DMS114 treated with DMSO at 0.1 percent for 48 hours (cell line): ENCODE data around the gene UBB.
"Not testable (repeated sequence)": the region's sequence is repeated elsewhere in the genome, so short reads cannot be mapped to it uniquely, and the experiment has no call there.

Experiments
- DNase-seq: peaks from one replicate; lab custom pipeline; 2025; ENCODE audit not compliant: unreplicated experiment; lab: John Stamatoyannopoulos, UW

The UBB gene

GRCh38 chr17:16374146-16374938 is 6.5 kb upstream of the UBB start:
- DNase-seq = no peak

- DNase-seq = no peak
Observed at GRCh38 chr17:16377941-16378341, 3.0 kb upstream of the UBB start.

DNA sequence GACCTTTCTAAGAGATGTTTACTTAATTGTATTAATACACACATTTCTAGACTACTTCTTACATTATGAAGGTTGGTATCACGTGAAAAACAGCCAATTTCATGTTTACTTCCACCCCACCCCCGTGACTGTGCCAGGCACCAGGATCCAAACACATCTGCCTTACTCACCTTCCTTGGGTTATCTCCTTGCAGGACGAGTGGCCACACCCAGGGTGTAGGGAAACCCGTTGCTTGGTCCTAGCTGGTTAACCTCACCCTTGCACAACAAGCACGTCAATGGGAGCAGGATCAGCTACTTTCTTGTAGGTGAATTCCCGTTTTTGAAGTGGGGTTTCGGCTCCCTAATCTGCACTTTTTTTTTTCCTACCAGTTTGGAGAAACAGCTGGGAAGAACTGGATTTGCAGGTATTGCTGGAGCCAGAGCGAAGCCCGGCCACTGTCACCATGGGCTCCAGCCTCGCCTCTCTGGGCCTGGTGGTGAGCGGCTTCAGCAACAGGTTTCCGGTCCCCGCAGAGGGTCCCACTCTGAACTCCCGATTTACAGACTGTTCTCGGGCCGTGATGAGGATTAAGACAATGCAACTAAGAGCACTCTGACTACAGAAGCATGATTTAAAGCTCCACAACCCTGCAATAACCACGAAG is 2.1 kb upstream of the UBB start:
- DNase-seq = no peak

GRCh38 chr17:16379654-16380053 is 1.2 kb upstream of the UBB start:
- no peak for DNase-seq

DNA sequence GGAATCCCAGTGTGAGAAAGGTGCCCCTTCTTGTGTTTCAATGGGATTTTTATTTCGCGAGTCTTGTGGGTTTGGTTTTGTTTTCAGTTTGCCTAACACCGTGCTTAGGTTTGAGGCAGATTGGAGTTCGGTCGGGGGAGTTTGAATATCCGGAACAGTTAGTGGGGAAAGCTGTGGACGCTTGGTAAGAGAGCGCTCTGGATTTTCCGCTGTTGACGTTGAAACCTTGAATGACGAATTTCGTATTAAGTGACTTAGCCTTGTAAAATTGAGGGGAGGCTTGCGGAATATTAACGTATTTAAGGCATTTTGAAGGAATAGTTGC is 567 bp downstream of the UBB start:
- DNase-seq = no peak

DNA sequence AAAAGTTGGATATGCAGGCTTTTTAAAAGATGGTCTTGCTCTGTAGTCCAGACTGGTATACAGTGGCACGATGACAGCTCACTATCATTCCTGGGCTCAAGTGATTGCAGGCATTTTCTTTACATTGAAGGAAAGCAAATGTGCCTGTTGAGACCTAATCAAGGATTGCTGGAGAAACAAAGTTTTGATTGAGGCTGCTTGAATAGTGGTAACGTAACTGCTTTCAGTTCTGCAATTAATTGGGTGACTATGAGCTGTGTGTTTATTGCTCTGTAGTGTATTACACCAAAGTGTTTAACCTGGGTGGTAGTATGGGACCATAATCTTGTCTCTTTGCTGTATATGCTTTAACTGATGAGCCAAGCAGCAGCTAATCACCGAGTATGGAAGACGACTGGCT is 2.3 kb downstream of the UBB start:
- no peak for DNase-seq

GRCh38 chr17:16383772-16384287 is 2.9 kb downstream of the UBB start:
- DNase-seq = no peak

DNA sequence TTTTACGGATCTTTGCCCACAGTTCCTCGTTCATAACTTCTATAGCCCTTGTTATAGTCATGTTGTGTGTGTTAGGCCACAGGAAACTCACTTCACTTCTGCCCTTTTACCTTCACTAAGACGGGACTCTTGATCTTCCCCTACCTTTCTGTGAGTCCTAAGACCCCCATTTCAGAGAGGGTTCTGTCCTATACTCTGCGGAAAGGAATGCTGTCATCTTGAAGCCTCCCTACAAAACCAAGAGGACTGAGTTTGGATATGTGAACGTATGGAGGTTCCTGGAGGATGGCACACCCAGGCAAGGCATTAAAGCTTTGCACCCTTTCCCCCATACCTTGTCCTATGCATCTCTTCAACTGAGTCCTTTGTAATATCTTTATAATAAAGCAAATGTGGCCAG is 3.7 kb downstream of the UBB start:
- no peak for DNase-seq

GRCh38 chr17:16386126-16386507 is 5.2 kb downstream of the UBB start:
- not testable (repeated sequence) for DNase-seq

- DNase-seq = no peak
Observed at GRCh38 chr17:16391451-16391850, 10.6 kb downstream of the UBB start.

DNA sequence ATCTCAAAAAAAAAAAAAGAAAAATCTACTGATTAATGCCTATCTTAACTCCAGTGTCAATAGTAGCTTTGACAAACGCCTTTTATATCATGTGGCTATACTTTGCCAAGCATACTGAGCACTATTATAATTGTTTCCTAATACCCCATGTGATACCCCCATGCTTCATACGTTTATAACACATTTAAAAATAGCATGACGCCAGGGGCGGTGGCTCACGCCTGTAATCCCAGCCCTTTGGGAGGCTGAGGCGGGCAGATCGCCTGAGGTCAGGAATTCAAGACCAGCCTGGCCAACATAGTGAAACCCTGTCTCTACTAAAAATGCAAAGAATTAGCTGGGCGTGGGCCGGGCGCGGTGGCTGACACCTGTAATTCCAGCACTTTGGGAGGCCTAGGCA is 11.6 kb downstream of the UBB start:
- not testable (repeated sequence) for DNase-seq

- not testable (repeated sequence) for DNase-seq
Observed at GRCh38 chr17:16395887-16396286, 15.0 kb downstream of the UBB start.

- not testable (repeated sequence) for DNase-seq
Observed at GRCh38 chr17:16396693-16397092, 15.8 kb downstream of the UBB start.

GRCh38 chr17:16398270-16399267 is 17.7 kb downstream of the UBB start:
- DNase-seq = no peak

DNA sequence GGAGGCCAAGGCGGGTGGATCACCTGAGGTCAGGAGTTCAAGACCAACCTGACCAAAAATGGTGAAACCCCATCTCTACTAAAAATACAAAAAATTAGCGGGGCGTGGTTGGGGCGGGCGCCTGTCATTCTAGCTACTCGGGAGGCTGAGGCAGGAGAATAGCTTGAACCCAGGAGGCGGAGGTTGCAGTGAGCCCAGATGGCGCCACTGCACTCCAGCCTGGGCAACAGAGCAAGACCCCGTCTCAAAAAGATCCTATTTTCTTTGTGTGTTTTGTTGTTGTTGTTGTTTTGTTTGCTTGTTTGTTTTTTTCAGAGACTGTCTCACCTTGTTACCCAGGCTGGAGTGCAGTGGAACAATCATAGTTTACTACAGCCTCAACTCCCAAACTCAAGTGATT is 23.0 kb downstream of the UBB start:
- DNase-seq = not testable (repeated sequence)

DNA sequence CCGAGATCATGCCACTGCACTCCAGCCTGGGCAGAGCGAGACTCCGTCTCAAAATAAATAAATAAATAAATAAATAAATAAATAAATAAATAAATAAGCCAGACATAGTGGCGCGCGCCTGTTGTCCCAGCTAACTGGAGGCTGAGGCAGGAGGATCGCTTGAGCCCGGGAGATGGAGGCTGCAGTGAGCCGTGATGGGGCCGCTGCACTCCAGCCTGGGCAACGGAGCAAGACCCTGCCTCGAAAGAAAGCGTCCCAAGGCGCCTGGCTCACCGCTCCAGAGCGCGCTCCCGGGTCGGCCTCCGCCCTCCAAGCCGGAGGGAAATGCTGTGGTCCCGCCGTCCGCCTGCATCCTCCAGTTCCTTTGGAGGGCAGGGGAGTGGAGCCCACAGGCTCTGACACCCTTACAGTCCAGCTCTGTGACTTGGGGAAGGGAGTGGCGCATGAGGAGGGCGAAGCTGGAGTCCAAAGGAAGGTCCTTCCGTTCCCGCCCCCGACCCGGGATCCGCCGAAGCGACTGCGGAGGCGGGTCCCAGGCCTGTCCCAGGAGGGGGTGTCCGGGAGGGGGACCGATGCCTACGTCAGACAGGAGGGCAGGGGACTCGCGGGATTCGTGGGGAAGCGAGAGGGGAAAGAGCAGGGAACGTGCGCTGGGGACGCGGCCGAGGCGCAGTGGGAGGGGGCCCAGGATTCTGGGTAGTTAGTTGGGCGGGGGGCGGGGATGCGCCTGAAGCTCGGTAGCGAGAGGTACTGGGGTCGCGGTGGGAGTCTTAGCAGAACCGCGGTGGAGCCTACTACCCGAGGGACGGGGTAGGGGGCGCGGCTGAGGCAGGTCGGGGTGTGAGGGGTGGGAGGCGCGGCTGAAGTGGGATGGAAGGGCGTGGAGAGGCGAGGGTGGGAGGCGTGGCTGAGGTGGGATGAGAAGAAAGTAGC is 26.1 kb downstream of the UBB start:
- no peak for DNase-seq

- no peak for DNase-seq
Observed at GRCh38 chr17:16407911-16408588, 27.2 kb downstream of the UBB start.

DNA sequence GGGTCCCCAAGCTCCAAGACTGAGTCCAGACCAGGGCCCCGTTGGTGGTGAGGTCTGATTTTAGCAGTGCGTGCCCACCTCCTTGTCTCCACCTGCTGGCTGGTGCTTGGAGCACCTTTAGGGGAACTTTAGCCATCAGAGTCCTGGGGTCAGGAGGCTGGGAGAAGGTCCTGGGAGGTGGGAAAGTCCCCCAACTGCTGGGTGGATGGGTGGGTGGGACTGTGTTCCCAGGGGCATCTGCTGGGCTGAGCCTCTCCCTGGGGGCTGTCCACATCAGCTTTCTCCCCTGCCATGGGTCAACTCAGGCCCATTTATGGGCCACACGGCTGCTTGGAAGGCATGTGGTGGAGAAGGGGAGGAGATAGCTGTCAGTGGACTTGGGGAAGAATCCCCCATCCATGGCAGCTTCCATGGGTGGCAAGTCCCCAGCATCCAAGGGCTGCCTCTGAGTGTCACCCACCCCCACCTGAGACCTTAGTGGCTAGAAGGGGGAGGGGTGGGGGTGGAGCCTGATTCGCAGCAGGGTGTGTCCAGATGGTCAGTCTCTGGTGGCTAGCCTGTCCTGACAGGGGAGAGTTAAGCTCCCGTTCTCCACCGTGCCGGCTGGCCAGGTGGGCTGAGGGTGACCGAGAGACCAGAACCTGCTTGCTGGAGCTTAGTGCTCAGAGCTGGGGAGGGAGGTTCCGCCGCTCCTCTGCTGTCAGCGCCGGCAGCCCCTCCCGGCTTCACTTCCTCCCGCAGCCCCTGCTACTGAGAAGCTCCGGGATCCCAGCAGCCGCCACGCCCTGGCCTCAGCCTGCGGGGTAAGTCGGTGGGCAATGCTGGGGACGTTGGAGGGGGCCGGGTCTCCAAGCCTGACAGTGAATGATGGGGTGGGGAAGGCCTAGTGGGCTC is 34.4 kb downstream of the UBB start, which contains the start of gene TRPV2:
TSS of gene TRPV2 (plus strand) at position 541 of the 894 bp plus-strand sequence. CDS start 2,098 bp downstream, outside the sequence.
- DNase-seq = no peak

- no peak for DNase-seq
Observed at GRCh38 chr17:16417399-16417798, 36.5 kb downstream of the UBB start.
